Activated CD4-positive, alpha-beta T cell treated with anti-CD3 and anti-CD28 coated beads for 1 hour (primary cell): ENCODE results near the gene AKAP13.
"Not testable (repeated sequence)": the region's sequence is repeated elsewhere in the genome, so short reads cannot be mapped to it uniquely, and the experiment has no call there.

Source experiments
- DNase-seq: peaks from one replicate; pipeline ENCODE4 v3.0.0-alpha.2; 2020

Gene AKAP13

GRCh38 chr15:85454403-85454802 is 74.0 kb downstream of the AKAP13 start:
- no peak for DNase-seq

GRCh38 chr15:85455891-85456290 is 75.5 kb downstream of the AKAP13 start:
- DNase-seq, result no peak

- DNase-seq, result no peak
Measured at GRCh38 chr15:85456798-85457197, 76.4 kb downstream of the AKAP13 start.

- DNase-seq, result no peak
Measured at GRCh38 chr15:85457392-85457968, 77.1 kb downstream of the AKAP13 start.

GRCh38 chr15:85458764-85459163 is 78.4 kb downstream of the AKAP13 start:
- DNase-seq, result no peak

GRCh38 chr15:85462029-85462428 is 81.6 kb downstream of the AKAP13 start:
- DNase-seq, result no peak

- no peak for DNase-seq
Measured at GRCh38 chr15:85463276-85463892, 83.0 kb downstream of the AKAP13 start.

GRCh38 chr15:85463976-85464375 is 83.6 kb downstream of the AKAP13 start:
- no peak for DNase-seq

- DNase-seq, result no peak
Measured at GRCh38 chr15:85464471-85464870, 84.1 kb downstream of the AKAP13 start.

- DNase-seq, result no peak
Measured at GRCh38 chr15:85470563-85471271, 90.3 kb downstream of the AKAP13 start.

GRCh38 chr15:85472349-85472748 is 91.9 kb downstream of the AKAP13 start:
- DNase-seq, result no peak

- no peak for DNase-seq
Measured at GRCh38 chr15:85473455-85473854, 93.1 kb downstream of the AKAP13 start.

GRCh38 chr15:85474700-85475316 is 94.4 kb downstream of the AKAP13 start:
- DNase-seq, result no peak

- no peak for DNase-seq
Measured at GRCh38 chr15:85475317-85475701, 94.9 kb downstream of the AKAP13 start.

- DNase-seq, result no peak
Measured at GRCh38 chr15:85475711-85476110, 95.3 kb downstream of the AKAP13 start.

GRCh38 chr15:85477061-85477460 is 96.7 kb downstream of the AKAP13 start:
- DNase-seq, result no peak

GRCh38 chr15:85477730-85478129 is 97.3 kb downstream of the AKAP13 start:
- DNase-seq, result no peak

- DNase-seq, result no peak
Measured at GRCh38 chr15:85479071-85479647, 98.8 kb downstream of the AKAP13 start.

GRCh38 chr15:85480923-85481322 is 100.5 kb downstream of the AKAP13 start:
- DNase-seq, result no peak

GRCh38 chr15:85481543-85481942 is 101.1 kb downstream of the AKAP13 start:
- not testable (repeated sequence) for DNase-seq

GRCh38 chr15:85482894-85483293 is 102.5 kb downstream of the AKAP13 start:
- DNase-seq, result no peak

GRCh38 chr15:85483955-85484354 is 103.6 kb downstream of the AKAP13 start:
- not testable (repeated sequence) for DNase-seq

GRCh38 chr15:85484923-85485322 is 104.5 kb downstream of the AKAP13 start:
- not testable (repeated sequence) for DNase-seq
